A549 treated with dexamethasone at 1 μM for 4 hours (cell line): Measurements from ENCODE around the gene CCZ1. TPM values are rescaled to one million over a fixed set of nuclear protein-coding genes. Genes with fewer than 3 reads are reported as not detected.

Experiments used
- total RNA-seq: library from RNA; stranded (reverse); fragments of 200-300 nt; extraction: Qiagen RNA extraction; gene quantifications from 5 replicates; pipeline ENCODE4 v1.2.3, GENCODE V29; 2022

The CCZ1 gene
- total RNA-seq: 72.6 to 77.0 TPM (median 75.5 TPM) in 5 replicates

DNA sequence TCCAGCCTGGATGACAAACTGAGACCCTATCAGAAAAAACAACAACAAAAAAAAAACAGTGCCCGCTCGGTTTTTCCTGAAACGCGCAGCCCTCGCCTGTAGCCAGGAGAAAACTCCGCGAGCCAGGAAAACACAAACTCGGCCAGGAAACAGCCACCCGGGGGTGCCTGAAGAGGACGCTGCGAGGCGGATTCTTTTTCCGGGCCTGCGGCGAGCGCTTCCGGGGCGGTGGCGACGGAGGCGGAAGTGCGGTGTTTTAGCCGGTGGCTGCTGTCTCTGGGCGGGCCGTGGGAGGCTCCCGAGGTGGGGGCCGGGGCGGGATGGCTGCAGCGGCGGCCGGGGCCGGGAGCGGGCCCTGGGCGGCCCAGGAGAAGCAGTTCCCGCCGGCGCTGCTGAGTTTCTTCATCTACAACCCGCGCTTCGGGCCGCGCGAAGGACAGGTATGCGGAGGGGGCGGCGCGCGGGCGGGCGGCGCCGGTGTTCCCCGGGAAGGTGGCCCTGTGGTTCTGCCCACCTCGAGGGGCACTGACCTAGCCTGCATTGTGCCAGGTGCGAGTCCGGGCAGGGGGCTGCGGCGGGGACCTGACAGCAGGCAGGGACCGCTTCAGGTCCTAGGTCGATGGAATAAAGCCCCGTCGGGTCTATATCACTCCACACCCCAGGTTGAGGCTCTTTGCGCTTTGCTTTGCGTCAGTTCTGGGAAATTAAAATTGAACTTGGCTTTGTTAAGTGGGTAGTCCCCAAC lies at the start of gene CCZ1:
Gene CCZ1, plus strand, starts transcription at position 254 of the 745 bp plus-strand sequence. Its CDS starts 67 bp downstream, at position 321.

DNA sequence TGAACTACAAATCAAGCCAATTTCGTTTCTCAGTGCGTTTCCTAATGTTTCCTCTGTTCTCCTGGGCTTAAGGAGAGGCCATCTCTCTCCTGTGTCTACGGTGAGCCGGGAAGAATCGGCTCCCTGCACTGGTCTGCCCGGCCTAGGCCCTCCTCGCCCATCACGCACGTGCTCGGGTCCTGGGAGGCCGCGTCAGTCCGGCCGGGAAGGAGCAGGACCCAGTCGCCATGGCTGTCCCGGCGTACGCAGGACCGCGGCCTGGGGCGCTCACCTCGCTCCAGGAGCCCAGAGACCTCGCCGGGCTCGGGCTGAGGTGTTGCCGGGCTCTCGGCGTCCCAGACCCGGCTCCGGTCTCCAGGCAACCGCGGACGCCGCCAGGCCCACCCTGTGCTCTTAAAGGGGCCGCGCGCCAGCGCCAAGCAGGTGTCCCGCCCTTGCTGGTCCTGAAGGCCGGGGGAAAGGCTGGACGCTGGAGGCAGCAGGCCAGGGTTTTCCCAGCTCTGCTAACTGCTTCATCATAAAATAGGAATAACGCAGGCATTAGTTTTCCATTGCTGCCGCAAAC lies 71.9 kb downstream of the CCZ1 start, which contains the start of gene RSPH10B:
Gene RSPH10B, minus strand, starts transcription at position 343 of the 565 bp plus-strand sequence. CDS start 3,573 bp downstream, outside the sequence.

Other genes starting within 250 kb of the CCZ1 start
- gene RNF216, start 117.1 kb upstream of the CCZ1 start, total RNA-seq: 18.7 to 26.9 TPM (median 24.8 TPM) in 5 replicates
- not detected in 5 replicates for gene OCM, start 17.9 kb upstream of the CCZ1 start, total RNA-seq
- gene RSPH10B, start 72.0 kb downstream of the CCZ1 start, total RNA-seq: 0.10 to 0.16 TPM (median 0.12 TPM) in 3 of 5 replicates, not detected in the others
- gene PMS2, start 110.3 kb downstream of the CCZ1 start, total RNA-seq: 11.5 to 15.4 TPM (median 14.1 TPM) in 5 replicates
- 77.8 to 91.5 TPM (median 85.4 TPM) in 5 replicates for gene AIMP2, start 110.5 kb downstream of the CCZ1 start, total RNA-seq
- 0.26 to 0.97 TPM (median 0.67 TPM) in 5 replicates for gene ANKRD61, start 132.6 kb downstream of the CCZ1 start, total RNA-seq
- 65.2 to 89.4 TPM (median 80.4 TPM) in 5 replicates for gene EIF2AK1, start 160.4 kb downstream of the CCZ1 start, total RNA-seq
- gene USP42, start 206.2 kb downstream of the CCZ1 start, total RNA-seq: 6.4 to 9.5 TPM (median 8.4 TPM) in 5 replicates